Measurements from ENCODE around the gene BAZ2B.
"Not testable (repeated sequence)": the region's sequence is repeated elsewhere in the genome, so short reads cannot be mapped to it uniquely, and the experiment has no call there.

BAZ2B gene

GRCh38 chr2:159616286-159616701, at the start of gene BAZ2B:
Gene BAZ2B (minus strand): TSS chr2:159616548. CDS start chr2:159478719, 137,829 bp downstream.
- peak; percentile 84 for DNase-seq

- no peak for DNase-seq
Measured at GRCh38 chr2:159661286-159661685, 44.9 kb upstream of the BAZ2B start.

- peak; percentile 26 for DNase-seq
Measured at GRCh38 chr2:159658881-159659873, 42.8 kb upstream of the BAZ2B start.

DNA sequence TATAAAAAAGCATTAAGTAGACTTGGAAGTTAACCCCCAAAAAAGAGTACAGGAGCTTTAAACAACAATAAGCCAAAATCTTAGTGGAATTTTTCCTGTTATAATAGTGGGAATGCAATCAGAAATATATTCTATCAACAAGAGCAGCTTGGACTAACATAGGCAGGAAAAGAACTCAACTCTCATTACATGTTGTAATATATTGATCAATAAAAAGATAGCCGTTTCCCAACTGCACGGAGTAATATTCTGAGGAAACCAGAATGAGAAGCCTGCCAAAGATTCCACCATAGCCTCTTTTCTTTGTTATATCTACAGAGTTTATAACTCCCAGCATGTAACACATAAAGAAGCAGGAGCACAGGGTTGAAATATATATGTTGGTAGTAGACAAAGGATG, 37.6 kb upstream of the BAZ2B start:
- no peak for DNase-seq

DNA sequence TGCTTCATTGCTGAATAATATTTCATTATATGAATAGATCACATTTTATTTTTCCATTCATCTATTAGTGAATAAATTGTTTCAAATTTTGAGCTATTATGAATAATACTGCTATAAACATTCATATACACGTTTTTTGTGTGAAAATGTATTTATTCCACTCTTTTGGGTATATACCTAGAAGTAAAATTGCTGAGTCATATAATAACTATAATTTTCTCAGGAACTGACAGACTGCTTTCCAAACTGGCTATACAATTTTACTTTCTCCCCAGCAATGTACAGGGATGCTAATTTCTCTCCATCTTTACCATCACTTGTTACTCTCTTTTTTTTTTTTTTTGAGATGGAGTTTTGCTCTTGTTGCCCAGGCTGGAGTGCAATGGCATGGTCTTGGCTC, 35.5 kb upstream of the BAZ2B start:
- DNase-seq, result no peak

GRCh38 chr2:159650574-159650973, 34.2 kb upstream of the BAZ2B start:
- peak; percentile 36 for DNase-seq

DNA sequence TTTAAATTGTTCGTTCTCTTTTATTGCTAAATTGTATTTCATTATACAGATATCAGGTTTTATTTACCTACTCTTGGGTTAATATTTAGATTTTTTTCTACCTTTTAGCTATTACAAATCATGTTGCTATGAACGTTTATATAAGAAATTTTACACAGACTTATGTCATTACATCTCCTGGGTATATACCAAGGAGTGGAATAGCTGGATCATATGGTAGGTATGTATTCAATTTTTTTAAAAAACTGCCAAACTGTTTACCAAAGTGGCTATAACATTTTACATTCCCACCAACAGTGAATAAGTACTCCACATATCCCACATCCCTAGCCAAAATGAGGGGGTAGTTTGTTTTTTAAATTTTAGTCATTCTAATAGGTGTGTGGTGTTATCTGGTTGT, 32.3 kb upstream of the BAZ2B start:
- DNase-seq, result no peak

GRCh38 chr2:159647667-159648066, 31.3 kb upstream of the BAZ2B start:
- DNase-seq, result no peak

GRCh38 chr2:159640176-159640575, 23.8 kb upstream of the BAZ2B start:
- DNase-seq, result no peak

- no peak for DNase-seq
Measured at GRCh38 chr2:159639712-159640111, 23.4 kb upstream of the BAZ2B start.

GRCh38 chr2:159639071-159639470, 22.7 kb upstream of the BAZ2B start:
- no peak for DNase-seq

DNA sequence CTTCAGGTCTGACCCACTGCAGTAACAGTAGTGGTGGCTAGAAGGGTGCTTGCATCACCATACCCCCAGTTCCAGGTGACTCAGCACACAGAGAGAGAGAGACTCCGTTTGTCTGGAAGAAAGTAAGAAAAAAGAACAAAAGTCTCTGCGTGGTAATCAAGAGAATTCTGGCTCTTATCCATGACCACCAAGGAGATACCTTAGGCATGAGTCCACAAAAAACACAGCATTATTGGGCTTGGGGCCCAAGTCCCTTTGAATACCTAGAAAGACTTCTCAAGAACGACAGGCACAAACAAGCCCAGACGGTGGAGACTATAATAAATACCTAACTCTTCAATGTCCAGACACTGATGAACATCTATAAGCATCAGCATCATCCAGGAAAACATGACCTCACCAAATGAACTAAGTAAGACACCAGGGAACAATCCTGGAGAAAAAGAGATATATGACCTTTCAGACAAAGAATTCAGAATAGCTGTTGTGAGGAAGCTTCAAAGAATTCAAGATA, 21.7 kb upstream of the BAZ2B start:
- DNase-seq, result no peak

DNA sequence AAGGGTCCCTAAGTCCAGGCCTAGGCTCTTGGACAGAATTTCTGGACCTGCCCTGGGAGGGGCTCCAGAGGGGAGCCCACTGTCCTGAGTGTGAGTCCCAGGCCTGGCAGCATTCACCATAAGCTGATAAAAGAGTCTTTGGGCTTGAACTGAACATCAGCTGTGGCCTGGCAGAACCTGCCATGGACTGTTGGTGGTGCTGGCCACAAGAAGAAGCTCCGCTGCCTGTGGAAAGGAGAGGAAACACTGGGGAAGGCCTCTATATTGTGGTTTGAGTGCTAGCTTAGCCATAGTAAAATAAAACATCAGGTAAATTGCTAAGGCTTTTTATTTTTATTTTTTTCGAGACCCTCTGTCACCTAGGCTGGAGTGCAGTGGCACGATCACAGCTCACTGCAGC, 20.9 kb upstream of the BAZ2B start:
- DNase-seq, result no peak

- peak; percentile 4 for DNase-seq
Measured at GRCh38 chr2:159635006-159635789, 18.9 kb upstream of the BAZ2B start.

DNA sequence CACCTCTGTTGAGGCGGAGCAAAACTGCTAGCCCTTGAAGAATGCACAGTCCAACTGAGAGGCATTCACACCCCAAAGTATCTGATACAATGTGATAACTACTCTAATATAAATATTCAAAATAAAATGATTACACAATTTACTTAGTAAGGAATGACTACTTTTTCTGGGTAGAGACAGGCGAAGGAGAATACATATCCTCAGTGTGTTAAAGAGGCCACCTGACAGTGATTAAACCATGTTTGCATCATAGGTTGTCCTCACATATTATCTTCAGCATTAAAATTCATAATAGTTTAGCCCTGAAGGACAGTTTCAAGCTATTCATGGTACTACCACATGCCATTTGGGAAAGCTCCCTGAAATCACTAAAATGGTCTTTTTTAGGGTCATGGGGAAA, 16.9 kb upstream of the BAZ2B start:
- no peak for DNase-seq

DNA sequence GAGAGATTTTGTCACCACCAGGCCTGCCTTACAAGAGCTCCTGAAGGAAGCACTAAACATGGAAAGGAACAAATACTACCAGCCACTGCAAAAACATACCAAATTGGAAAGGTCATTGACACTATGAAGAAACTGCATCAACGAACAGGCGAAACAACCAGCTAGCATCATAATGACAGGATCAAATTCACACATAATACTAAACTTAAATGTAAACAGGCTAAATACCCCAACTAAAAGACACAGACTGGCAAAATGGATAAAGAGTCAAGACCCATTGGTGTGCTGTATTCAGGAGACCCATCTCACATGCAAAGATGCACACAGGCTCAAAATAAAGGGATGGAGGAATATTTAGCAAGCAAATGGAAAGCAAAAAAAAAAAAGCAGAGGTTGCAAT, 9.3 kb upstream of the BAZ2B start:
- not testable (repeated sequence) for DNase-seq

DNA sequence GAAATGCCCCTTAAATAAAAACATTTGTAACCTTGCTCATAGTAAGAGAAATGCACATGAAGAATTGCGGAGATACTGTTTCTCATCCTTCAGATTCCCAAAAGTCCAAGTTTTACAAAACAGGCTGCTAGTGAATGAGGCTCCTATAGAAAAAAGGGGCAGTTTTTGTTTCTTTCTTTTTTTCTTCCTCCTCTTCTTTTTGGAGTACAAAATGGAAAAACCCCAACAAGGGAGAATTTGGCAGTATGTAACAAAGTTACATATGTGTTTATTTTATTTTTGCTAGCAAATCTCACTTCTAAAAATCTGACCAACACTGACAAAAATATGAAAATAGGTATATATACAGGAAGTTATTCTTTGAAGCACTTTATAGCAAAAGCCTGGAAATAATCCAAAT, 7.1 kb upstream of the BAZ2B start:
- DNase-seq, result no peak

GRCh38 chr2:159622966-159623365, 6.6 kb upstream of the BAZ2B start:
- no peak for DNase-seq

DNA sequence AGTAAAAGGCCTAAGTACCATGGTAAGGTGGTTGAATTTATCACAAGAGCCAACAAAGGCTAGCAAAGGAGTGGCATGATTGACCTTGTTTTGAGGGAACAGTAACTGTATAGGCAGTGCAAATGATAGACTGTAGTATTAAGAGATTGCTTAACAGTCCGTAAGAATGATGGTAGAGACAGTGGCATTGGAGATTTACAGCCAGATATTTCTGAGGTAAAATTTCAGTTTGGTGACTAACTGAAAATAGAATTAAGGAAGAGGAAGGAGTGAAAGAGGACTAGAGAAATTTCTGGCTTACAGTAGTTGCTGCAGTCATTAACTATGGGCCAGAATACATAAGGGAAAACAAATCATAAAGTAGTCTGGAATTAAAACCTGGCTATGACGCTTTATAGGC, 4.4 kb upstream of the BAZ2B start:
- DNase-seq, result peak; percentile 16

- peak; percentile 19 for DNase-seq
Measured at GRCh38 chr2:159617646-159618045, 1.3 kb upstream of the BAZ2B start.

GRCh38 chr2:159617100-159617499, 752 bp upstream of the BAZ2B start:
- DNase-seq, result no peak

GRCh38 chr2:159615367-159616285, 722 bp downstream of the BAZ2B start:
- peak; percentile 92 for DNase-seq
